Activated B cell treated with CpG ODN at 0.5 μM for 24 hours (primary cell): ENCODE data around the gene SPA17. TPM values are rescaled to one million over a fixed set of nuclear protein-coding genes. Genes with fewer than 3 reads are reported as not detected.

ENCODE experiments used
- ATAC-seq: fragments of 200-7000 bp; cut with Tn5 transposase; one replicate; pipeline ENCODE4 v1.10.0; 2021; ENCODE audit warnings: low read depth, mild to moderate bottlenecking, moderate library complexity
- CTCF ChIA-PET: fragments of 350-600 bp; sonication (Branson Sonifier 250); formaldehyde crosslinking; loops from one replicate; lab custom pipeline; 2021; ENCODE audit warnings: antibody characterized with exemption; lab: Charles Lee
- POLR2A ChIA-PET: fragments of 350-600 bp; sonication (Branson Sonifier 250); formaldehyde crosslinking; loops from one replicate; lab custom pipeline; 2021; ENCODE audit warnings: antibody characterized with exemption; lab: Charles Lee
- DNase-seq: peaks from one replicate; pipeline ENCODE4 v3.0.0; 2022
- H3K27ac Mint-ChIP-seq: one replicate; pipeline ENCODE4 v1.8.0; 2020; ENCODE audit warnings: mixed read lengths
- H3K27me3 Mint-ChIP-seq: one replicate; pipeline ENCODE4 v1.8.0; 2021; ENCODE audit warnings: mixed read lengths
- H3K36me3 Mint-ChIP-seq: one replicate; pipeline ENCODE4 v1.8.0; 2021; ENCODE audit warnings: low read depth, mixed read lengths
- H3K4me1 Mint-ChIP-seq: one replicate; pipeline ENCODE4 v1.8.0; 2021; ENCODE audit warnings: mixed read lengths
- H3K4me3 Mint-ChIP-seq: one replicate; pipeline ENCODE4 v1.8.0; 2020; ENCODE audit warnings: mild to moderate bottlenecking, mixed read lengths
- H3K9me3 Mint-ChIP-seq: one replicate; pipeline ENCODE4 v1.8.0; 2020; ENCODE audit warnings: mixed read lengths
- intact Hi-C: fragments of 100-400 bp; cut with micrococcal nuclease; formaldehyde crosslinking; loops from one replicate; pipeline ENCODE4 v1.15.1; 2024
- total RNA-seq: library from RNA; stranded (reverse); gene quantifications from 2 replicates; pipeline ENCODE4 v1.2.3, GENCODE V29; 2022
- TF ChIP-seq, protein P1 (sequence below): fragments of 200-600 bp; IDR thresholded peaks from one replicate; pipeline ENCODE4 v1.8.0; 2022; ENCODE audit warnings: antibody characterized with exemption, mild to moderate bottlenecking

SPA17 gene
- total RNA-seq, 1 donor from 2014 or later = 1.6 TPM

DNA sequence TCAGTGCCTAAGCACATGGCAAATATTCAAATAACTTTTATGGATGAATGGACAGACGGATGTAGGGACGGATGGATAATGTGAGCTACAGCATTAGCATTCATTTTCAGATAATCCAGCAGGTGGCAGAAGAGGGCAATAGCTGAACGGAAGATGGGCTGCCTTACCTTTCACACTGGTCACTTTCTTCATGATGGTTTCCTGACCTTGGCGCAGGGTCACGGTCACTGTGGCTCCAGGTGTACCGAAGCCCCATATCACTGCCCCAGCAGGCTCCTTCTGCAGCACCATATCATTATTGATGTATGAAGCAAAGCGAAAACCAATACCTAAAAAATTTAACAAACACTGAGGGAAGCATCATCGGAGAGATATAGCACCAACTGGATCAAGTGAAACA, 4.5 kb upstream of the SPA17 start:
- no peaks in the 10 kb centered on the region for H3K9me3 Mint-ChIP-seq
- CTCF ChIA-PET = interaction anchor here (0.6 to 3.4 kb wide), 28 partner anchors 9 to 207 kb away, joined by 3 to 162 read pairs (median 6); partner anchors contain the start of genes ESAM, MSANTD2 and NRGN
- H3K4me3 Mint-ChIP-seq = no peak overlapping the region
- H3K27me3 Mint-ChIP-seq = no peaks in the 10 kb centered on the region
- TF ChIP-seq, protein P1, sequence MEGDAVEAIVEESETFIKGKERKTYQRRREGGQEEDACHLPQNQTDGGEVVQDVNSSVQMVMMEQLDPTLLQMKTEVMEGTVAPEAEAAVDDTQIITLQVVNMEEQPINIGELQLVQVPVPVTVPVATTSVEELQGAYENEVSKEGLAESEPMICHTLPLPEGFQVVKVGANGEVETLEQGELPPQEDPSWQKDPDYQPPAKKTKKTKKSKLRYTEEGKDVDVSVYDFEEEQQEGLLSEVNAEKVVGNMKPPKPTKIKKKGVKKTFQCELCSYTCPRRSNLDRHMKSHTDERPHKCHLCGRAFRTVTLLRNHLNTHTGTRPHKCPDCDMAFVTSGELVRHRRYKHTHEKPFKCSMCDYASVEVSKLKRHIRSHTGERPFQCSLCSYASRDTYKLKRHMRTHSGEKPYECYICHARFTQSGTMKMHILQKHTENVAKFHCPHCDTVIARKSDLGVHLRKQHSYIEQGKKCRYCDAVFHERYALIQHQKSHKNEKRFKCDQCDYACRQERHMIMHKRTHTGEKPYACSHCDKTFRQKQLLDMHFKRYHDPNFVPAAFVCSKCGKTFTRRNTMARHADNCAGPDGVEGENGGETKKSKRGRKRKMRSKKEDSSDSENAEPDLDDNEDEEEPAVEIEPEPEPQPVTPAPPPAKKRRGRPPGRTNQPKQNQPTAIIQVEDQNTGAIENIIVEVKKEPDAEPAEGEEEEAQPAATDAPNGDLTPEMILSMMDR = peak; percentile 75
- ATAC-seq (no peak), DNase-seq (peak; percentile 16)
- H3K4me1 Mint-ChIP-seq = peaks cover 25% of the 10 kb centered on the region
- POLR2A ChIA-PET = interaction anchor here (0.5 to 2.7 kb wide), 4 partner anchors 91 to 1218 kb away, joined by 3 to 17 read pairs (median 6); partner anchors contain the start of gene MSANTD2
- H3K36me3 Mint-ChIP-seq = peaks cover 2% of the 10 kb centered on the region
- no peak overlapping the region for H3K27ac Mint-ChIP-seq
- intact Hi-C loops = loop anchor here (1.0 kb wide), 7 partner anchors 25 to 198 kb away; no protein-coding TSS in a partner anchor

DNA sequence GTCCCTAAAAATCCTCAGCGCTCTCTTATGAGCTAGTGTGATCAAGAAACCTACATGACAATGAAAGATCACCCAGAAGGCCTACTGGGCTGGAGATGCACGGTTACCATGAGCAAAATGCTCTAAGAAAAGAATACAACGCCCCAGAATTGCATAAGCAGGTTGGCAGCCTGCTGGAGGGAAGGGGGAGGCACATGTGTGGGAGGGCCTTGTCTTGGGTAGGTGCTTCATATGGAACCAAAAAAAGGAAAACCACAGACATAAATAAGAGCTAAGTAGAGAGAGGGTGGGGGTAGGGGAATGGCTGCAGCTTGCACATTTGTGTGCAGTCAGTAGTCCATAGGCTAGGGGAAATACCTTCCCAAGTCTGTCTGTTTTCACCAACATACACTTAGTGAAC, 3.0 kb upstream of the SPA17 start:
- Mint-ChIP-seq H3K4me1 (peaks cover 27% of the 10 kb centered on the region), H3K27ac (peak overlapping the region; percentile 27), H3K36me3 (peaks cover 2% of the 10 kb centered on the region), H3K4me3 (peak overlapping the region; percentile 2), H3K27me3 (no peaks in the 10 kb centered on the region), H3K9me3 (no peaks in the 10 kb centered on the region)
- TF ChIP-seq, protein P1 = no peak
- ChIA-PET CTCF (interaction anchor here (1.0 to 3.4 kb wide), 12 partner anchors 27 to 206 kb away, joined by 3 to 162 read pairs (median 14); partner anchors contain the start of genes ESAM, MSANTD2 and NRGN), POLR2A (interaction anchor here (1.0 to 2.7 kb wide), 6 partner anchors 76 to 166 kb away, joined by 3 to 8 read pairs (median 6); partner anchors contain the start of genes ESAM and MSANTD2)
- intact Hi-C loops = loop anchor here (5.0 kb wide), 3 partner anchors 402 to 472 kb away; partner anchors contain the start of gene TMEM218
- DNase-seq = no peak
- ATAC-seq = no peak

DNA sequence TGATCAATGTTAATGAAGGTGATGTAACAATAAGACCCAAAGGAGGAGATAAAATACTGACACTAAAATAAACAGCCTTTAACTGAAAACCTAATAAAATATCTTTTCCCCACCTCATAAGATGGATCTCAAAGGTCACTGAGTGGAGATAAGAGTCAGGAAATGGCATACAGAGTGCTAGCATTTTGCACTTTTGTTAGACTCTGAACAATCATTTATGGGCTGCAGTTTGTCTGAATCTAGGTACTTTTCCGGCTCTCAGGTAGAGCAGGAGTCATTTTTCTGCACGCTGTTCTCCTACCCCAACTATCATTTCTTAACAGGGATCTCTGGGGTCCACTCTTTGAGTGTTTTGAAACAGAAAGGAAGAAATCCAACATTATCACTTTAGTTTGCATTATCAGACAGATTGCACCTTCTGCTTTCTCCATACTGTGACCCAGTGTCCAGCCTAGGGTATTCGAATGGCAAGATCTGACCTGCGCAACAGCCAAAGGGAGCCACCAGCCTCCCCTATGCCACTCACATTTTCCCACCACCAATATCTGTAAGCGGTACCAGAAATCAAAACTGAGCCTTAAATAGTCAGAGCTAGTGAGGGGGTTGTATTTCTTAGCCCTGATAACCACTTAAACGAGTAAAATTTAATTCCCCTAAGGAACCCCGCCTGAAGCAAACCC, 1.0 kb upstream of the SPA17 start:
- Mint-ChIP-seq H3K27ac (peak overlapping the region; percentile 72), H3K4me1 (peaks cover 27% of the 10 kb centered on the region), H3K27me3 (no peaks in the 10 kb centered on the region), H3K36me3 (peaks cover 2% of the 10 kb centered on the region), H3K4me3 (peak overlapping the region; percentile 92), H3K9me3 (no peaks in the 10 kb centered on the region)
- TF ChIP-seq, protein P1 = no peak
- POLR2A ChIA-PET = interaction anchor here (1.0 to 2.5 kb wide), 8 partner anchors 50 to 128 kb away, joined by 4 to 24 read pairs (median 9); partner anchors contain the start of genes MSANTD2, NRGN and TBRG1
- DNase-seq (no peak), ATAC-seq (no peak)
- CTCF ChIA-PET = interaction anchor here (1.4 kb wide), 3 partner anchors 91 to 167 kb away, joined by 3 read pairs; no protein-coding TSS in a partner anchor
- intact Hi-C loops = loop anchor here (1.0 to 5.0 kb wide), 11 partner anchors 50 to 920 kb away; partner anchors contain the start of genes CCDC15, MSANTD2, NRGN and STT3A

DNA sequence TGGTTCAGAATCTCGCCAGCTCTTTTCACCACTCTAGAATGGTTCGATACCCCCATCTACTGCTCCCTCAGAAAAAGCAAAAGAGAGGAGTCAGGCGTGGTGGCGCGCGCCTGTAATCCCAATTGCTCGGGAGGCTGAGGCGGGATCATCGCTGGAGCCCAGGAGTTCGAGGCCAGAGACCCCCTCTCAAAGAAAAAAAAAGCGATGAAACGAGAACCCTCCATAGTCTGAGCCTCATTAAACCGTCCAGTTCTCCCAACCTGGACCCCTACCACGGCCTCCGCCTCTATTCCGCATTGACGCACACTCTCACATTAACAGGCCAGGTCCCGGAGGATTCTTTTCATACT, 439 bp downstream of the SPA17 start:
- peak overlapping the region; percentile 95 for H3K27ac Mint-ChIP-seq

More for the DNA sequence above, 439 bp downstream of the SPA17 start:
- Mint-ChIP-seq H3K4me1 (peaks cover 27% of the 10 kb centered on the region), H3K27me3 (no peaks in the 10 kb centered on the region), H3K36me3 (peaks cover 2% of the 10 kb centered on the region), H3K4me3 (peak overlapping the region; percentile 92), H3K9me3 (no peaks in the 10 kb centered on the region)
- TF ChIP-seq, protein P1 = no peak
- intact Hi-C loops = loop anchor here (2.0 to 5.0 kb wide), 4 partner anchors 398 to 1213 kb away; partner anchors contain the start of genes HYLS1 and TMEM218
- DNase-seq (no peak), ATAC-seq (no peak)
- ChIA-PET CTCF (interaction anchor here (0.8 to 1.4 kb wide), 6 partner anchors 65 to 165 kb away, joined by 3 to 5 read pairs (median 3); partner anchors contain the start of gene MSANTD2), POLR2A (interaction anchor here (0.6 to 2.5 kb wide), 12 partner anchors 49 to 126 kb away, joined by 3 to 24 read pairs (median 8); partner anchors contain the start of genes MSANTD2, NRGN and TBRG1)
